Spleen (tissue), 7 donors: Measurements from ENCODE around the gene ABCC1.

Source experiments
- CTCF ChIP-seq, 11 experiments: fragments of 200-600 bp in 7 of 11; fragments of 450-650 bp in 4 of 11; sonication (generic) in 4 of 11; IDR thresholded peaks in 8 of 11; conservative IDR thresholded peaks in 3 of 11; 1 replicate in 7 of 11; 2 replicates in 4 of 11; pipeline versions ENCODE4 v1.4.0 to v1.8.0; 2016 to 2021; ENCODE audit warnings: antibody characterized with exemption in 11 of 11, inconsistent platforms in 4 of 11, mild to moderate bottlenecking in 1 of 11
- POLR2A ChIP-seq, 3 donors: fragments of 450-650 bp; IDR thresholded peaks; one replicate each; pipeline ENCODE4 v1.5.1; 2017; ENCODE audit warnings: antibody characterized with exemption in 3 of 3, mild to moderate bottlenecking in 1 of 3
- POLR2AphosphoS5 ChIP-seq, 3 donors: sonication (generic); formaldehyde crosslinking; IDR thresholded peaks; one replicate each; pipeline ENCODE4 v1.5.1; 2017; ENCODE audit warnings: antibody characterized with exemption in 3 of 3
- donor health status: DM: no; HTN: no; CAD: no; lungs with moderate emphysema.
- donor health status: DM: no; HTN: no; CAD: no.
- donor health status: DM: no; HTN: no; CAD: no.

- TF ChIP-seq CTCF (IDR thresholded peaks at IDR 0.05 in 8 of 11, conservative IDR thresholded peaks at IDR 0.05 in 3 of 11) (no peak), POLR2A (IDR thresholded peaks at IDR 0.05) (no peak), POLR2AphosphoS5 (IDR thresholded peaks at IDR 0.05) (no peak)
Observed at GRCh38 chr16:16190546-16190945, 241.1 kb downstream of the ABCC1 start.
